Measurements from ENCODE around the gene ASIC1.

Gene ASIC1

DNA sequence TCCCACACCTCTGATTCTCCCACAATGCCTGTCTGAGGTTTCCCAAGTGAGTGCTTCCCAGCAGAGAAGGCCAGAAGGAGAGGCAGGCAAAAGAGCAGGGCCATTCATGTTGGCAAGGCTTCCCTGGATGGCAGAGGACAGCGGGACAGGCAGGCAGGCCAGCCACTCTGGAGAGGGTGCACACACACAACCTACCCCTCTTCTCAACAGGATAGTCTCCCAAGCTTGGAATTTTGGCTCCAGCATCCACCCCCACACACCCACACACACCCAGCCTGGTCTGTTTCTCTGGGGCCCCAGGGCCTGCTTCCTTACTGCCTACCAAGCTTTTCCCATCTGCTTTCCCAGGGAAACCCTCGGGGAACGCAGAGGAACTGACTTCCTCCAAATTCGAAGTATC is 16.7 kb upstream of the ASIC1 start:
- no peak for DNase-seq (ENCODE audit: low read depth in 1 of 2, low spot score in 1 of 2)

DNA sequence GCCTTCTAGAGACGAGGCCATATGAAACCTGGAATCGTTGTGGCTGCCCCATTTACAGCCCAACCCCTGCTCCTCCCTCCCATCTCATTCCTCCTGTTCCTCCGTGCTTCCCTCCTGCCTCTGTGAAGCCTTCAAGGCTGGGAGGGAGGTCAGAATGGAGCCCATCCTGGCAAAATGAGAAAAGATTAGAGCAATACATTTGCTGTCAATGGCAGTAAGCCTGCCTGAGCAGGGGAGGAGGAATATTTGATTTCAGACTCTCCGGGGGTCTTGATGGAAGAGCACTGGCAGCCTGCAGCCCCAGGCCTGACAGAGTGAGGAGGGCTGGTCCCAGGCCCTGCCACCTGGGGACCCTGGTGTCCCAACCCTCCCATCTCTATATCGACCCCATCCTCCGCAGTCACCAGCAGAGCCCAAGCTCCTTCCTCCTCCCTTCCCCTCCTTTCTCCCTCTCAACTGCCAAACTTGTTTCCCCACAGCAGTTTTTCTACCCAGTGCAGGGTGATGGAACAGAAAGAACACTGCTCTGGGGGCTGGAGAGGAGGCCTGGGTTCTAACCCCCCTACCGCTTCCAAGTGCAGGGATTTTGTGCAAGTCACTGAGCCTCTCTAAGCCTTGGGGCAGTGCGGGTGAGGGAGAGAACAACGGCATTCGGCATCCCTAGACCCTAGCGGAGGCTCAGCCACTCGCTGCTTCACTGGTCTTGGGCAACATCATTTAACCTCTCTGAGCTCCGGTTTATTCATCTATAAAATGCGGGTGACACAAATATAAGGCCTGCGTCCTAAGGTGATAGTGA is 16.1 kb upstream of the ASIC1 start:
- no peak for DNase-seq (ENCODE audit: low read depth in 1 of 2, low spot score in 1 of 2)

DNA sequence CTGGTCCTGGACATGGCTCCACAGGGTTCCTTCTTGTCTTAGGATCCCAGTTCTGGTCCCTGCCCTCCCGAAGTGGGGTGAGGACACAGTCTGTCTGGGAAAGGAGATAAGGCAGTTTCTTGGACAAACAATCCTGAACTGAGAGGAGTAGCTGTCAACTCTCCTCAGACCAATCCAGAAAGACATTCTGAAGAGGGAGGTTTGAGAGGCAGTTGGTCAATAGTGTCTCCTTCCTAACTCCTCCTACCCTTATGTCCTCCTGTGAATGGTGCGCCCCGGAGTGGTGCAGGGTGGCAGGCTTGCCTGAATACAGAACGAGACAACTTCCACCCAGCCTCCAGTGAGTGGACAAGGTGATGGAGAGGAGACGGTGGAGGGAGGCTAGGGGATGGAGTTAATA is 15.4 kb upstream of the ASIC1 start:
- DNase-seq (ENCODE audit: low read depth in 1 of 2, low spot score in 1 of 2) = no peak

DNA sequence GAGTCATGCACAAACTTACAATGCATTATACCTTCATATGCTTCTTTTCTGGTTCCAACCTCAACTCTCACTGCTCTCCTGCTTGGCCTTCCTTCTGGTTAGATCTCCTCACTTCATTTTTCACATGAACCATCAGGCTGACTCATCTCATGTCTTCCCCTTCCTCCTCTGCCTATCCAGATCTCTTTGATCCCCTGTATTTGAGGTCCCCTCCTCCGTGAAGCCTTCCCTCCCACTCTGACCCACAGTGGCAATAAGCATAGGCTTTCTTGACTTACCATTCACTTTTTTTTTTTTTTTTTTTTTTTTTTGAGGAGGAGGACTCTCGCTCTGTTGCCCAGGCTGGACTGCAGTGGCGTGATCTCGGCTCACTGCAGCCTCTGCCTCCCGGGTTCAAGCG is 14.7 kb upstream of the ASIC1 start:
- DNase-seq (ENCODE audit: low read depth in 1 of 2, low spot score in 1 of 2) = no peak

DNA sequence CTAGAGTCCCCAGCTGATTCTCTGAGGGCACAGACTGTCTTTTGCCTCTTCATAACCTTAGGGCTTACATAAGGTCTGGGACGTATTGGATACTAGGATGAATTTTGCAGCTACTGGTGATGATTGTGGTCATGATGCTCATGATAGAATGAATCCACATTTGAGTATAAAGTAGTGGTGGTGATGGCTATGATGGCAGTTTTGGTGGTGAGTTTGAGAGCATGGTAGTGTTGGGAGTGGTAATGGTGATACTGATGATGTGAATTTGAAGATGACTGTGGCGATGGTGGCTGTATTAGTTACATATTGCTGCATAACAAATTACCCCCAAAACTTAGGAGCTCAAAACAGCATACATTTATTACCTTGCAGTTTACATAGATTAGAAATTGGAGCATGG is 14.1 kb upstream of the ASIC1 start:
- DNase-seq (ENCODE audit: low read depth in 1 of 2, low spot score in 1 of 2) = no peak

DNA sequence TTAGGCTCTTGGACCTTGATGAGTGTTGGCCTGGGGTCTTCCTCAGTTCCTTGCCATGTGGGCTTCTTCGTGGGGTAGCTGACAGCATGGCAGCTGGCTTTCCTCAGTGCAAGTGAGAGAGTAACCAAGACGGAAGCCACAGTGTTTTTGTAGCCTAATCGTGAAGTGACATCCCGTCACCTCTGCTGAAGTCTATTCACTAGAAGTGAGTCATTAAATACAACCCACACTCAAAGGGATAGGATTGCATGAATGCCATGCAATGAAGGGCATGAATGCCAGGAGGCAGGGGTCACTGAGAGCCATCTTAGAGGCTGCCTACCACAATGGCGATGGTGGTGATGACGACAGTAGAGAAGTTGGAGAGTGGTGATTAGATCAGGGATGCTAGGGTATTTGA is 13.5 kb upstream of the ASIC1 start:
- DNase-seq (ENCODE audit: low read depth in 1 of 2, low spot score in 1 of 2) = no peak

DNA sequence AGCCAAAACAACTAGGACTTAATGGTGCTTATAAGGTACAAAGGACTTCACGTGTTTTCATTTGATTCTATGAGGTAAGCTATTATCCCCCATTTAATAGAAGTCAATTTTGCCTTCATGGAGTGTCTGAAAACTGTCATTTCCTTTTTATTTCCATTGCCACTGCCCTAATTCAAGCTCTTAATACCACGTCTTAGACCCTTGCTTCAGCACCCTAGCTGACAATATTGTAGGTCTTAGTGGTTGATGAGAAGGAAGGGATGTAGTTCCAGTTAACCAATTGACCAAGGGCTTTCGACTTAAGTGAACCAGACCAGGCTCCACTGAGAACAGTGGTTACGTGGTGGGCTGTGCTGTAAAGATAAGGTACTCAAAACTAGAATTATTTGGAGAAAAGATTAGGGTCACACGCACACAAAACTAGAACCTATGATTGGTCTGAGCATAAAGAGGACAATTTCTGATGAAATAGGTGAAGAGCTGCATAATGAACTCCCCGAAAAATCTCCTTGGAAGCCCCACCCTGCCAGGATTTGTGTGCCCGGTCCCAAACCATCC is 9.6 kb upstream of the ASIC1 start:
- no peak for DNase-seq (ENCODE audit: low read depth in 1 of 2, low spot score in 1 of 2)

DNA sequence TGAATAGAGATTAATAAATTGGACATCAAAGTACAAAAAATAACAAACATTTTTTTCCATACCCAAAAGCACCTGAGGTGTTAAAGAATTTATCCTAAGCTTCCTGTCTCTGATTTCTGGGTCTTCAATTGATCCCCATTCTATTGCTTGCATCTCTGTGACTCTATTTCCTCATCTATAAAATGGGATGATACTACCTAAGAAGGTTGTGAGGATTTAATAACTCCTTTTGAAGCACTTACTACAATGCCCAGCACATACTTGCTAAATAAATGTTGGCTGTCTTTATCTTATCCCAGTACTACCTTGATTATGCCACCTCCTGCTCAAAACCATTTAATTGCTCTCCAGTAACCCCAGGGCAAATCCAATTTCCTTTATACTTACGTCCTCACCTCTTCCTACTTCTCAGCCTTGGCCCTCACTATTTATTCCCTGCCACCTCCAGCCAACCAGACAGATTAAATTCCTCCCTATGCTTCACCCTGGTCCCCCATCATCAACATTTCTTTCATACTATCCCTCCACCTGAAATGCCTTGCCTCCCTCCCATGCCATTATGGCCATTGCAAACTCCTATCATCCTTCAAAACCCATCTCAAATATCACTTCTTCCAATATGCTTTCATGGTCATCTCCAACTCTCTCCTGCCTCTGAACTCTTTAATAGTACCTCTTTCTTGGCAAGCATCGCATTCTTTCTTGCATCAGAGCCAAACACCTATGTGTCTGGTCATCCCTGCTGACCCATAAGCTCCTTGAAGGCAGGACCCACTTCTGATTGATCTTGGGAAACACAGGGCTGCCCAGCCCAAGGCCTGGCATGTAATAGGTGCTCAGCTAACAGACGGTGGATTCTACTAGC is 7.9 kb upstream of the ASIC1 start:
- DNase-seq (ENCODE audit: low read depth in 1 of 2, low spot score in 1 of 2) = no peak

DNA sequence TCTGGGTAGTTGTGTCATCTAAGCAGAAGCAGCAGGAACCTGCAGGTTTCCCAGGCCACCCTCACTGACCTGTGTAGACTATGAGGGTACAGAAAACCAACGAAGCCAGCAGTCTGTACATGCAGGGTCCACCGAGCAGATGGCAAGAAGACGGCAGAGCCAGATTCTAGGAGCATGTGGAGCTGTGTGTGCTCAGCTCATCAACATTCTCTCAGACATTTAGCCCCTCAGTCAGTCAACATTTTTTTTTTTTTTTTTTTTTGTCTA is 7.3 kb upstream of the ASIC1 start:
- no peak for DNase-seq (ENCODE audit: low read depth in 1 of 2, low spot score in 1 of 2)

DNA sequence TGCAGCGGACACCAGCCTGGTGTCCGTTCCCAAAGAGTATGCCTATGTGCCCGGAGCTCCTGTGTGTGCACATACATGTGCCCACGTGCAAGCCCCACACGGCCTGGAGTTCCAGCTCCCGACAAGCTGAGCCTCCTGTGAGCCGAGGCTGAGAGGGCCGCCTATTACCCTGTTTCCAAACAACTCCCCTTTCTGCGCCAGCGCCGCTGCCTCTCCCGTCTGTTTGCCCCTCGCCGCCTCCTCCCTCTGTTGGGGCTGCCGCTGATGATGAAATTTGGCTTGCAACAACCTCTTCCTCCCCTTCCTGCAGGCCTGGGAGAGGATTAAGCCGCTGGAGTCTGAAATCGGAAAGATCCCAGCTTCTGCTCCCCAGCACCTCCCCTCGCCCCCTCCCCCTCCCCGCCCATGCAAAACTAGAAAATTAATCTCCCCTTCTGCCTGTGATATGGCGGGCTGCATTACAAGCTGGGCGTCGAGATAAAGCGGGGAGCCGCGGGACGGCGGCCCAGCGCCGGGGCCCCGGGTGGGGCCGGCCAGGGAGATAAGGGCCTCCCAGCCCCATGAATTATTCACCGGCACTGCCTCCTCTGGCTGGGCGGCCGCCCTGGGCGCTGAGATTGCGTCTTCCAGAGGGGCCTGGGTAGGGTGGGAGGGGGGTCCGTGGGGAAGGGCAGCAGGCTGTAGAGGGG is 6.8 kb upstream of the ASIC1 start:
- DNase-seq (ENCODE audit: low read depth in 1 of 2, low spot score in 1 of 2) = no peak

DNA sequence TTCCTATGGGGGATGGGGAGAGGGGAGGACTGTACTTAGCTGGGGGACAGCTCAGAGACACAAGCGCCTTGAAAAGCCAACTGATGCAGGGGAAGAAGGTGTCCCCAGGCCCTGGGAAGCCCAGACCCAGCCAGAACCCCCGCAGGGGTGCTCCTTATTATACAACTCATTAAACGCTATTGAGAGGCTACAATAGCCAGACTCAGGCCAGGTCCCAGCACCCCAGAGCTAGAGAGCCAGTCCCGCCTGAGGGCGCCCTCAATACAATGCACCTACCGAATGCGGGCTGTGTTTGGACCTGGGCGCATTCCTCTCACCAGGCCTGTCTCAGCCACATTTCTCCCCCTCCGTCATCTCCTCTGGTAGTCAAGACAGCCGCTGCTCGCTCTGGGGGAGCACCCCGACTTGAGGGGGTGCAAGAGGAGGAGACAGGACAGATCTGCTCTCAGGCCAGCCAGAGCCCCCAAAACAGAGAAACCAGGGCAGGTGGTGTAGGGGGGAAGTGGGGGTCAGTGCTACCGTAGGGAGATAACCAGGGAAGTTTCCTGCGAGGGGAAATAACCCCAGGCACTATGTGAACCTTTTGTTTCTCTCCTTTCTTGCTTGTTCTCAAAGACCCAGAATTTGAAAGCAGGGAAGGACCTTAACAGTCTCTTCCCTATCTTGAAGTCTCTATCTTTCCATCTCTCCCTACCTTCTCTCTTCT is 6.1 kb upstream of the ASIC1 start:
- no peak for DNase-seq (ENCODE audit: low read depth in 1 of 2, low spot score in 1 of 2)

DNA sequence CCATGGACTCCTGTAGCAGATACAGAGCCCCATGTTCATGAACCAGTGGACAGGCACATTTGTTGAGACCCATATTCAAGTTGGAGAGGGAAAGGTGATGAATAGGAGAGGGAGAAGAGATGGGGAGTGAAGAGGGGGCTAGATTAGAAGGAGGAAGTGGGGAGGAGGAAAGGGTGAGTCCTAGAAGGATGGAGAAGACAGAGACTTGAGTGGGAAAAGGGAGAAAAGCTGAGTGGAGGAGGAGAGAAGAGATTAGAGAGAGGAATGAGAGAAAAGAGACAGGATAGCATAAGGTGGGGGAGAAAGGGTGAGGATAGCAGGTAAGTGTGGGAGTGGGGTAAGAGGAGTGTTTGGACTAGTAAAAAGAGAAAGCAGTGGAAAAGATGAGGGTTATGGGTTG is 4.9 kb upstream of the ASIC1 start:
- DNase-seq (ENCODE audit: low read depth in 1 of 2, low spot score in 1 of 2) = no peak

DNA sequence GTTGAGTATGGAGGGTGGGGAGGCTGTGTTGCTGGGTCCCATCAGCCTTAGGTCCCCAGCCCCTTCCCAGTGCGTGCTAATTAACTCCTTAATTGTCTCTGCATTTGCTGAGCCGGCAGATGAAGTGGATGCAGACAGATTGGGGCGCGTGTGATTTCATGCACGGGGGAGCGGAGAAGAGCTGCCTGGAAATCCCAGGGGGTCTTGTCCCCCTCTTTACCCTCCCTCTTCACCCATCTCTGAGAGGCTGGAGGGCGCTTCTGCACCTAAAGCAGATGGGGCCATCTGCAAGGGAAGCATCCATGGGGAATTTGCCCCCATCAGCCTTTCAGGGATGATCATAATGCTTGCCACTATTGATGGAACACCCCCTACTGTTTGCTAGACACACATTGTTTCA is 4.4 kb upstream of the ASIC1 start:
- no peak for DNase-seq (ENCODE audit: low read depth in 1 of 2, low spot score in 1 of 2)

DNA sequence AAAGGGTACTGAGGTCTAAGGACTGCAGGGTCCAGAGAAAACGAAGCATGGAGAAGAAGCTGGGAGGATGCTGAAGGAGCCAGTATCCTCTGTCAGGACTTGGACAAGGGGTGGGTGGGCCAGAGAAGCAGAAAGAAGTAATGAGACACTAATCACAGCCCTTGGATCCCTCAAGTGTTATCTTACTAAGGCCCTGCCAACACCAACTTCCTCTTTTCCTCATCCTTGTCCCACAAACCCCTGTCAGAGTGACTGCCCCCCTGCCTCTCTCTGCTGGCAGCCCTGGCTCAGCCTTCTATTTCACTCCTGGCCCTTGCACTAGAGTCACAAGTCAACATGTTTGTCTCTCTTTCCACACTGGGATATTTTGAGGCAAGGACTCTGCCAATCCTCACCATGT is 3.8 kb upstream of the ASIC1 start:
- DNase-seq (ENCODE audit: low read depth in 1 of 2, low spot score in 1 of 2) = no peak

DNA sequence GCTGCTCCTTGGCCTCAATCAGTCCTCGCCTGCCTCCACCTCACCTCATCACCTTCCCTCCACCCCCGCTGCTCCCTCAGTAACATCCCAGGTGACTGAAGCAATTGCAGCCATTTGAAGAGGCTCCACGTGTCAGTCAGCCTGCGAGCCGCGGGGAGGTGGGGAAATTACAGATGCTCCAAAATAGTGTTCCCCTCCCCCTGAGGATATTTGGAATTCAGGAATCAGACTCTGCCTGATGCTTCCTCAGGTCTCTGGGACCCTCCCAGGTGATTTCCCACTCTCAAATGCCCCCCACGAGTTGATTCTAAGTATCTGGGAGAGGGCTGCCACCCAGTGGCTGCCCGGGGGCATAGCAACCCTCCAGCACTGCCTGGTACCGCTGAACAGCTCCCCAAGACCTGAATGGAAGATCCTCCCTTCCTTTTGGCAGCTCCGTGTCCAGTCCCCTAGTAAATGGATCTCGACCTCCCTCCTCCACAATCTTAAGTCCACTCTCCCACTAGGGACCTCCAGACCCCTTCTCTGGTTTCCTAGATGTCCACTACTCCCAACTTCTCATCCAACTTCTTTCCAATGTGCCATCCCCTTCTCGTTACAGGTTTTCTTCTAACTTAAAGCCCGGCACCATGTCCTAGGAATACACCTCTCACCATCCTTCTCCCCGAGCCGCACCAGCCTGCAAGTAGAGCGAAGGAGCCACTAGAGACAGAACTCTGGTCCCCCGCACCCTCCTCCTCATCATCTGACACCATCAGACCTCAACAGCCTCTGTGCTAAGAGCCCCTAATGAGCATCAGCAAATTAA is 1.4 kb upstream of the ASIC1 start:
- peak; percentile 36 to 51 for DNase-seq (ENCODE audit: low read depth in 1 of 2, low spot score in 1 of 2)

DNA sequence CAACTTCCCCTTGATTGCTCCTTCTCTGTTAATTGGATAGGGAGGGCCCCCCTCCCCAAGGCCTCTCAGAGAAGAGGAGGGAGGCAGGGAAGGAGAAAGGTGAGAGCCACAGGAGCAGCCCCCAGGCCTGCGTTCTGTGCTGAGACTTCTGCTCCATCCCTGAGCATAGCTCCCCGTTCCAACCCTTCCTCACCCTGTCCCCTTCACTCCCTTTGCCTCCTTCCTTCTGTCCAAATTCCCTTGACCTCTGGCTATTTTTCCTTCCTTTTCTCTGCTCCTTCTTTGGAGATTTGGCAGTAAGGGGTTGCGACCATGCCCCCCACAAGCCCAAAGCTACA is 788 bp upstream of the ASIC1 start:
- no peak for DNase-seq (ENCODE audit: low read depth in 1 of 2, low spot score in 1 of 2)

DNA sequence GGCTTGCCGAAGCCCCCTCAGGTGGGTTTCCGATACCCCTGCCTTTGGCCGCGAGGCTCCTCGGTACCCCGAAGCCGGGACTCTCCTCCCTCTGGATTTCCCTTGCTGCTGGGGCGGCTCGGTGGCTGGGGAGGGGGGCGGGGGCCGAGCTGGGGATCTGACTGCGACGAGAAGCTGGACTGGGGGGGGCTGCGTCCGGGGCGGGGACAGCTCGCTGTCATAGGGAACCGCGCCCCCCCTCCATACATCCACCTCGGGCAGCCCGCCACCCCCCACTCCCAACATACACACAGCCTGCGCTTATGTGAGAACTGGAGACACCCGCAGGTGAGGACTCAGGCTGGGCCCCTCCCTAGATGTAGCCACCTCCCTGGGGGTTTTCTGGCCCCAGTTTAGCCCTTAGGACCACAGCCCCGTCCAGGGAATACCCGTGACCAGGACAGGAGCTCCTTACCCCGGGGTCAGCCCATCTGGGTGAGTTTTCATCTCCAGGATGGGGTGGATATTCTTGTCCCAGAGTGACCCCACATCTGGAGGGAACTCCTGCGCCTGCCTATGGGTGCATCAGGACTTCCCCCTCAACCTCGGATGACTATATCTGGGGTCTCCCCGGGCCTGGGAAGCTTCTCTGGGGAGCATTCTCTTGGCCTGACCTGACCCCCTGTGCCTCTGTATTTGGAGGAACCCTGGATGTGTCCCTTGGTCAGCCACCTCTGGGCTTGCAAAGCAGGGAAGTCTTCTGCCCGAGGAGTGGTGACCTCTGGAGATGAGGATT is 687 bp downstream of the ASIC1 start:
- no peak for DNase-seq (ENCODE audit: low read depth in 1 of 2, low spot score in 1 of 2)

DNA sequence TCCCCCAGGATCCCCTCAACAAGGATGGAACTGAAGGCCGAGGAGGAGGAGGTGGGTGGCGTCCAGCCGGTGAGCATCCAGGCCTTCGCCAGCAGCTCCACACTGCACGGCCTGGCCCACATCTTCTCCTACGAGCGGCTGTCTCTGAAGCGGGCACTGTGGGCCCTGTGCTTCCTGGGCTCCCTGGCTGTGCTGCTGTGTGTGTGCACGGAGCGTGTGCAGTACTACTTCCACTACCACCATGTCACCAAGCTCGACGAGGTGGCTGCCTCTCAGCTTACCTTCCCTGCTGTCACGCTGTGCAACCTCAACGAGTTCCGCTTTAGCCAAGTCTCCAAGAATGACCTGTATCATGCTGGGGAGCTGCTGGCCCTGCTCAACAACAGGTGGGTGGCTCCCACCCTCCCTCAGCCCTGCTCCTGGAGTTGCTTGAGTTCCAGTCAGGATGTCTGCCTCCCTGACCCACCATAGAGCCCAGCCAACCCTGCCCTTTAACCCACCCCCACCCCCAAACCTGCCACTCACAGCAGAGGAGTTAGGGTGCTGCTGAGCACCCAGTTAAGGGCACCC is 1.4 kb downstream of the ASIC1 start:
- DNase-seq (ENCODE audit: low read depth in 1 of 2, low spot score in 1 of 2) = no peak

DNA sequence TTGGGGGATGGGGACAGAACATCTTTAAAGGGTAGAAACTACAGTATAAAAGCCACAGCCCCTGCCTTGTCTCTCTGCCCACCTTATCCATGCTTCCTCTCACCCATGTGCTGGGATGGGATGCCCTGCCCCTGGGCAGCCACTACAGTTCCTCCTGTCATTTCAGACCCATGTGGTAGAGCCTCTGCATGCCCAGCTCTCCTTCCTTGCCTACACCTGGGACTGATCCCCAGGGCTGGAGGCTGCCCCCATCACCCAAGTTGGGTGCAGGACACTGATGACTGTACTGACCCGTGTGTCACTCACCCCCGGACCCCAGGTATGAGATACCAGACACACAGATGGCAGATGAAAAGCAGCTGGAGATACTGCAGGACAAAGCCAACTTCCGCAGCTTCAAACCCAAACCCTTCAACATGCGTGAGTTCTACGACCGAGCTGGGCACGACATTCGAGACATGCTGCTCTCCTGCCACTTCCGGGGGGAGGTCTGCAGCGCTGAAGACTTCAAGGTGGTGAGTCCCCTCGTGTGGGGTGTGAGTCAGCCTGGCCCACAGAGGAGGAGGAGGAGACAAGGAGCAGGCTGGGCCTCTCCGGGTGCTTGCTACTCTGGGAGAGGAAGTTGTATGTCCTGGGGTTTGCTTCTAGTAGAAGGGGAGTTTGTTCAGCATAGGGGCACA is 2.2 kb downstream of the ASIC1 start:
- no peak for DNase-seq (ENCODE audit: low read depth in 1 of 2, low spot score in 1 of 2)
